Measurements from ENCODE around the gene GLT6D1. TPM values are rescaled to one million over a fixed set of nuclear protein-coding genes. Genes with fewer than 3 reads are reported as not detected.
"Not testable (repeated sequence)": the region's sequence is repeated elsewhere in the genome, so short reads cannot be mapped to it uniquely, and the experiment has no call there.

The GLT6D1 gene, protein sequence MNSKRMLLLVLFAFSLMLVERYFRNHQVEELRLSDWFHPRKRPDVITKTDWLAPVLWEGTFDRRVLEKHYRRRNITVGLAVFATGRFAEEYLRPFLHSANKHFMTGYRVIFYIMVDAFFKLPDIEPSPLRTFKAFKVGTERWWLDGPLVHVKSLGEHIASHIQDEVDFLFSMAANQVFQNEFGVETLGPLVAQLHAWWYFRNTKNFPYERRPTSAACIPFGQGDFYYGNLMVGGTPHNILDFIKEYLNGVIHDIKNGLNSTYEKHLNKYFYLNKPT
- not detected in 2 replicates for total RNA-seq

DNA sequence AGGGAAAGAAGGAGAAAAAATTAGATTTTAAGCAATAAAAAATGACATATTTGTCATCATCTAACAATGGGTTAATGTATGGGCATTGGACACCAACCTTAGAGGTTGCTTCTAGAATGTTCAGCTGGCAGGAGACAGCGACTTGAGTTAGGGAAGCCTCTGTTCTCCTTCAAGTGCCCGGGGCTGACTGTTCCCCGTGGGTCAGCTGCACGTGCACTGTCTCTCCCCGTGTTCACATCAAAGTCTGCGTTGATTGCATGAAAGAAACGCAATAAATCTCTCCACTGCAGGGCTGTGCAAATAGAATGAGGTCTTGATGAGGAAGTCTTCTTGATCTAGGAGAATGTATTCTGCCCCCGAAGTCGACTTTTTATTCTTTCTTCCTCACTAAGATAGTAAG is at the start of gene GLT6D1:
Gene GLT6D1, minus strand, starts transcription at position 345 of the 400 bp plus-strand sequence. CDS start 353 bp downstream, outside the sequence.
- no peak for DNase-seq

DNA sequence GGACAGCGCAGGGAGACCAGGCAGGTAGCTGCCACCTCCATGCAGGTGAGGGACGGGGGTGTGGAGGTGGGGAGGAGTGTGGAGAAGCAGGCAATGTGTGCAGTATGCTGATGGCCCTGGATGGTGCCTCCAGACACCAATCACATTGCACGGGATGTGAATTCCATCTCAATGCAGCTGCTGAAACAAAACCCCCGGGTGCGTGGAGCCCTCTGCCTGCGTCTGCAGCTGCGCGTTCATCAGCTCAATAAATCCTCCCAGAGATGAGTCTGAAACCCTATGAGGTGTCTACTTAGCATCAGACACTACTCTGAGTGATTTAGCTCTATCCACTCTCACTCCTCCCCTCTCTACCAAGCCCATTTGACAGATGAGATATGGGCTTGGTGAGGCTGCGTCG is 49.7 kb upstream of the GLT6D1 start:
- DNase-seq = no peak

DNA sequence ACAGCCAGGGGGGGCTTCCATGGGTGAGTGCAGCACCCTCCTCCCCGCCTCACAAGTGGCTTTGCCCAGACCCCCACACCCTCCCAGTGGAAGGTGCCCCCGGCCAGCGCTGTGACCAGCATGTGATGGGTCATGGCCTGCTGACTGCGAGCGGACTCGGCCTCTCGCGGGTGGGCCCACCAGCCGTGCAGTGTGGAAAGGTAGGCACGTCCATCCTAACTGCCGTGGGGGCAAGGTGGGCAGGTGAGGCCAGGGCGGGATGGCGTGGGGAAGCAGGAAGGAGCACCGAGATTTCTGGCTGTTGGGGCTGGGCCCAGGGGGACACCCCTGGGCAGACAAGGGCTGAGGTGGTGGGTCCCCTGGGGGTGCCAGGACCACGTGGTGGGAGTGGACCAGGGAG is 47.9 kb upstream of the GLT6D1 start:
- no peak for DNase-seq

DNA sequence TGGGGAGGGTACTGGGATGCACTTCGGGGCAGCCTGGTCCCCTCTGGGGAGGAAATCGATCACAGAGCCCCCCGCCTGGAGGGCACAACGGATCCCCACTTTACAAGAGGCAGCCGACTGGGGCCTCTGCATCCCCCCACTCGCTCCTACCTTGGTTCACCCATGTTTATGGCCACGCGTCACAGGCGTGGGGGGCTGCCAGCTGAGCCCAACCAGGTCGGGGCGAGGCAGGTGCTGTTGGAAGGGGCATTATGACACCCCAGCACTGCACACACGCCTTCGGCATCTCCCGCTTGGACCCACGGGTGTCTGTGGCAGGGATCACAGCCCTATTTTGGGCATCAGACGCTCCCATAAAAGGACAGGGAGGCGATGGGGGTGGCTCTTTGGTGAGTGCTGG is 45.4 kb upstream of the GLT6D1 start:
- DNase-seq = no peak

DNA sequence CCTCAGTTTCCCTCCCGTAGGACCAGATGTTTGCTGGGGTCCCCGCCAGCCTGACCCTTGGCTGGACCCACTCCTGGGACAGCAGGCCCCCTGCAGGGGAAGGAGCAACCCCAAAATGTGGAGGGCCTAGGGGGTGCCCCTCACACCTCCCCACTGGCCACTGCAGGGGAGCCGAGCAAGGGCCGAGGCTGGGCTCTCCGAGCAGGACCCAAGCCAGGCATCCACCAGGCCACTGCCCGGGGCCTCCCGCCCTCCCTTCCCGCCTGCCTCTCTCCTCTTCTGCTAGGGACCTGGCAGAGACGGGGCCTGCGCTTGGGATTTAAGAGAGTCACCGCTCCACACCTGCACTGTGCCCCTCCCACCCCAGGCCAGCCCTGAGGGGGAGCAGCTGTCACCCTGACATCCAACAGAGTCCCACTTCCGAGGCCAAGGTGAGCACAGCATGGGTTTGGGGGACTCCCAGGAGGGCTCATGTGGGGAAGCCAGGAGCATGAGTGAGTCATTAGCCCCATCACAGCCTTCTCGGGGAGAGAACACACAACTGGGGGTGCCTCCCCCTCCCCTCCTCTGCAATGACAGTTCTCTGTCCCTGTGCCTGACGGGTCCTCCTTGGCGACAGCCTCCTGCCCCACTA is 44.2 kb upstream of the GLT6D1 start:
- DNase-seq = no peak

DNA sequence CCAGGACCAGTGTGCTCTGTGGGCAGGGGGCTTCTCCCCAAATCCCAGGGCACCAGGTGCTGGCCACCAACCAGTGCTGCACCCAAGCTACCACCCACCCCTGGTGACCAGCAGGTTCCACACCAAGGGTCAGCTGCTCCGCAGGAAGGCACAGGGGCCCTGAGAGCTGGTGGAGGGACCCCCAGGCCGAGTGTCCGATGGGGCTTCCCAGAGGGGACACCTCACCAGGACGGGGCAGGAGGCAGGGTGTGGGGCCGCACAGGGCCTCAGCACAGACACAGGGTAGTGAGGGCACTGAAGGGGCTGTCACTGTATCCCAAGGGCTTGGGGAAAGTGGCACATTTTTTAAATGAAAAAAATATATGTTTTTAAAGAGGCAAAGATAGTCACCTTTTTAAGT is 41.8 kb upstream of the GLT6D1 start:
- DNase-seq = no peak

DNA sequence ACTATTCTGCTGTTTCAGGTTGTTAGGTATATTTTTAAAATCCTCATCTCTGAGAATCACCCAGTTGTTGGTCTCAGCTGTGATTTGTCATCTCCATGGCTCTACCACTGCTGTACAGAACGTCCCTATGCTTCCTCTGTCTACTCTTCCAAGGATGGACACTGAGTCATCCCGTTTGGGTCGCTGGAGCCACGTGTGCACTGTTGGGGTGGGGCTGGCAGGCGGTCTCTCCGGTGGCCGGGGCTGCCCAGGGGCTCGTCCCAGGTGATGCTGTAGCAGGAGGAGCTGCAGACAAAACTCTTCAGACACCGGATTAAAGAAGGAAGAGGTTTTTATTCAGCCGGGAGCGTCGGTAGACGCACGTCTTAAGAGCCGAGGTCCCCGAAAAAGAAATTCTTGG is 40.7 kb upstream of the GLT6D1 start:
- no peak for DNase-seq

DNA sequence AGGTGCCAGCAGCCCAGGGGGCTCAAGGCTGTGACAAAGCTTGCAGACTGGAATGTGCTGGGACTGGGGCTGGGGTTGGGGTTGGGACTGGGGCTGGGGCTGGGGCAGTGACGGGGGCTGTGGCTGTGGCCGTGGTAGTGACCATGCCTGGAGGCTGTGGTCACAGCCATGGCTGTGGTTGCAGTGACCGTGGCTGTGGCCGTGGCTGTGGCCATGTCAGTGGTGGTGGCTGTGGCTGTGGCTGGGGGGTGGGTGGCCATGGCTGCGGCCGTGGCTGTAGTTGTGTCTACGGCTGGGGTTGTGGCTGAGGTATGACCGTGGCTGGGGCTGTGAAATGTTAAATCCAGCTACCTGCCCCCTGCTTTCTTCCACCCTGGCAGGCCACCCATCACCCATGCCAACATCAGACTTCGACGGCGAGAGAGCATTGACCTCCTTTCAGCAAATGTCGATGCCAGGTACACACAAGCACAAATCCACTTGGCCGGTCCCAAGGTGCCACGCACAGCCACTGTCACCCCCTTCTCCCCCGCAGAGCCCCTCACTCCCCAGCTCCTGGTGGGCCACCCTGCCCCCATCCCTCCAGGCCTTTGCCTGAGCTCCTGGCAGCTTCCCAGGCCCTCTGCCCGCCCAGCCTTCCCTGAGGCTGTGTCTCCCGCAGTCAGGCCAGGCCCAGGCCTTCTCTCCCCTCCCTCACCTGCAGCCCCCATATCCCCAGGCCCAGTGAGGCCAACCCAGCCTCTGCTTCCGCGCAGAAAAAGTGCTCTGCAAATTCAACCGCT is 39.1 kb upstream of the GLT6D1 start:
- DNase-seq = no peak

DNA sequence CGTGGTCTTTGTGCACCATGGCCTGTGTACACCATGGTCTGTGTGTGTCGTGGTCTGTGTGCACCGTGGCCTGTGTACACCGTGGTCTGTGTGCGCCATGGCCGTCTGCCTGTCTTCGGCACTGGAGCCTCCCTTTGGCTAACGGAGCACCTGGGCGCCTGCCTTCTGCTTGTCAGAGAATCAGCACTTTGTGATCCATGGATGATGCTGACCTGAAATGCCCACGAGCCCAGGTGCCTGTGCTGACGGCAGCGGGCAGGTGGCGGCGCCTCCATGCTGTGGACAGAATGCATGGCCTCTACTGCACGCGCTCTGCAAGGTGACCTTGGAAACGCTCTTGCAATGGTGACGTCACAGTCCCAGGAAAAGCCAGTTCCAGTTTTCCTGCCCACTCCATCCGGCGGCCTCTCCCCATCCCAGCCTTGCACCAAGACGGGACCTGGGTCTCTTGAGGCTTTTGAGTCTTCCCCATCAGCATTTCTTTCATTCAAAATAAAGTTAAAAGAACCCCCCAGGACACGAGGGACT is 38.4 kb upstream of the GLT6D1 start:
- no peak for DNase-seq

DNA sequence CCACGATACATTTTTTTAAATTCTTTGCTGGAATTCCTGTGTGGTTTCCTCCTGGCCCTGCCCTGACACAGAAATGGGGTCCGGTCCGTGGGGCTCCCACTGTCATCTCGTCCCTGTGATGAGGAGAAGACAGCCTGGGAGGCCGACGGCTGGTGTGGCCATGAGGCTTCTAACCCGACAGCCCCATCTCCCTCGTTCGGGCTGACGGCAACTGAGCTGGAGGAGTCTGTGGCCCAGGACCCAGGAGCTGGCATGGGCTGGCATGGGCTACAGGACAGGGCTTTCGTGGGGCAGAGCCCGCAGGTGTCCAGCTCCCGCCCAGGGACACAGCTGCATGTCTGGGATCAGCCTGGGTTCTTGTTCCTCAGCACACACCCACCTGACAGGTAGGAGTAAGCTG is 37.6 kb upstream of the GLT6D1 start:
- DNase-seq = no peak

DNA sequence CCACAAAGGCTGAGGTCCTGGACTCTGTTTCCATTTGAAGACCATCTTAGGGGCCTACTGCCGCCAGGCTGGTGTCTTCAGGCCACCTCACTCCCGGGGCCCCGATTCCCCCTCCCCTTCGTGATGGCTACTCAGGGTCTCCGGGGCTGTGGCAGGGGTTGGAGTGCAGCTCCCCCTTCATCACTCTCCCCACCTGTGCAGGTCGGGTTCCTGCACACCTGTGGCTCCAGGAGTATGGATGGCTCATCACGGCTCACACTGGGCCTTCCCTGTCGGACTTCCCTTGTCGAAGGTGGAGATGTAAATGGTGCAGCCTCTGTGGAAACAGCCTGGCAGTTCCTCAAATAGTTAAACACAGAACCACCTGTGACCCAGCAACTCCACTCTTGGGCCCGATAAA is 35.6 kb upstream of the GLT6D1 start:
- no peak for DNase-seq

DNA sequence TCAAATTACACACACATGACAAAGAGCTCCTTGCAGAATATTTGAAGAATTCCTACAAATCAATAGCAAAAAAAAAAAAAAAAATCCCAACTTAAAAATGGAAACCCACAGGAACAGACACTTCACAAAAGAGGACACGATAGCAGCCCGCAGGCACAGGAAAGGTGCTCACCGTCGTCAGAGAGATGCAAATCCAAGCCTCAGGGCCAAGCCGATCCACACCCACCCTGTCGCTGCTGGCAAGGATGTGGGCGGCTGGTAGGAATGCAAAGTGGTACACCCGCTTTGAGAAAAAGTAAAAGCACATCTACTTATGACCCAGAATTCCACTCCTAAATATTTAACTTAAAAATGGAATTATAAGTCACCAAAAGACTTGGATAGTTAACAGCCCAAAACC is 34.6 kb upstream of the GLT6D1 start:
- no peak for DNase-seq

DNA sequence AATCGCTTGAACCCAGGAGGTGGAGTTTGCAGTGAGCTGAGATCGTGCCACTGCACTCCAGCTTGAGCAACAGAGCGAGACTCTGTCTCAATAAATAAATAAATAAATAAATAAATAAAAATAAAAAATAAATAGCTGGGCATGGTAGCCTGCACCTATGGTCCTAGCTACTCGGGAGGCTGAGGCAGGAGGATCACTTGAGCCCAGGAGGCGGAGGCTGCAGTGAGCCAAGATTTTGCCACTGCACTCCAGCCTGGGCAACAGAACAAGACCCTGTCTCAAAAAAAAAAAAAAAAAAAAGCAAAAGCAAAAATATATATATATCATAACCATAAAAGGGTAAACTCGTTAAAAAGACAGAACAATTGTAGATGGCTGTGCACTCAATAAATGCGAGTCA is 33.4 kb upstream of the GLT6D1 start:
- not testable (repeated sequence) for DNase-seq

DNA sequence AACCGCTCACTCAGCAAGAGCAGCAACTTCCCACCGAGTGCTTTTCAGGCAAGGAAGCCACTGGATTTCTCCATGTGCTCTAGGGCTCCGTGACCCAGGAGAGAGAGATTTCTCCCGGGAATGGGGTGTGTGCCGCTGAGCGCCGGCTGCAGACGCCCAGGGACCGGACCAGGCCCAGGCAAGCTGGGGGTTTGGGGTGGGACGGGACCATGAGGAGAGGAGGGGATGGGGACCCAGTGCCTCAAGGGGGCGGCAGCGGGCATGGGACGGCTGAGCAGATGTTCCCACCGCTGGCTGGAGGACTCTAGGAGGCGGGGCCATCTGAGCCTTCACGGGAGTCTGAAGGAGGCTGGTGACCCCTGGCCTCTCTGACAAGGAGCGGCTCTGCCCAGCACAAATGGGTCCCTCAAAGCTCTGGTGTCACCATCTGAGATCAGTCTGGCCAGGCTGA is 32.3 kb upstream of the GLT6D1 start:
- DNase-seq = no peak

DNA sequence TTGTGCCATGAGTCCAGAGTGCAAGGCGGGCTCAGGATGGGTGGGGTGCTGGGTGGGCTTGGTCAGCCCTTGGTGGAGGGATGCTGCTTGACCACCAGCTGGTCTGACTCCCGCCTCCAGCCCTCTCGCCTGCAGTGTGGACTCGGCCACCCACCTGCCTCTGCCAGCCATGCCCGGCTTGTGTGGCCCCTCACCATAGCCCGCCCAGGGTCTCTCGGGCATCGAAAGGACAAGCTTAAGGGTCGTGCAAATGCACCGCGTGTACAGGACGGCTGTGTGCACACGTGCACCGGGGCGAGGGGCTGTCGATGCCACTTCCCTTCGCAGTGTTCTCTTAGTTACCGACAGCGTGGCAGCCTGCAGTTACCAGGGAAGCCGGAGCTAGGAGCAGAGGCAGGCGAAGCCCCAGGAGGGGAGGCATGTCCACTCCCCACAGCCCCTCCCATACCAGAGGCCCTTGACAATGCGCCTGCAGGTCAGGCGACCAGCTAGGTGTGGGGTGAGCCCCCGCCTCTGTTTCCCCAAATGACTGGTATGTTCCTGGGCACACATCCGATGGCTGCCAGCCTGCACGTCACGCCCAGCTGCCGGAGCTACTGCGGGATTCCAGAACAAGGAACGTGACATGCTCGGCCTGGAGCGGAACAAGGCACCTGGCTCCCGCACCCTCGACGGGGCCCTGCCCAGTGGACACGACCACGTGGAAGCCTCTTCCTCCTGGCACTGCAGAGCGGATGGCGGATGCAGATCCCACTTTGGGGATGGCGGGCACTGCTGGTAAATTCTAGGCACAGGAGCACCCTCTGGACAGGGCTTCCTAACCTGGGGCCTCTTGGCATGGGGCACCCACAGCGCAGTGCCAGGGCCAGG is 31.6 kb upstream of the GLT6D1 start:
- DNase-seq = no peak

DNA sequence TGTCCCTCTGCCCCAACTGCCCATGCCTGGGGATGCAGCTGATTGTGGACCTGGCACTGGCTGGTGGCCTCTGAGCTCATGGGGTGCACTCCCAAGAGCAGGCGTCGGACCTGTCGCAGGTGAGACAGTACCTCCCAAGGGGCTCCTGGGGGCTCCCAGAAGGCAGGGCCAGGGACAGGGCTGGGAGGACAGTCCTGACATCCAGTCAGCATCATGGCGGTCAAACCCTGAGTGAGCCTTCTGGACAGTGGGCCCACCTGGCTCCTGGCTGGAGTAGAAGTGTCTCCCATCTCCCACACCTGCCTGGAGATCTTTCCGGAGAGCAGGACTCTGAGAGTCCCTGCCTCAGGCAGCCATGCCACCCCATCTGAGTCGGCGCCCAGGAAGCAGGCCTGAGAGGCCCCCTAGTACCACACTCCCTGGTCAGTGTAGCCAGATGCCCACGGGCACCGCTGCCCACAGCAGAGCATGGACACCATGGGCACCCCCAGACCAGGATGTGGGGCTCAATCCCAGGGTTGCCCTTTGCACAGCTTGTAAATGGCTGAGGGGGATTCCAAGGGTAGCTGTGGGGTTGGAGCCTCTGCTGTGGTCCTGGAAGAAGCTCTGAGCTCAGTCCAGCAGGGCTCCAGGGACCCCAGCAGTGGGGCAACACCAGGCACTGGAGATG is 30.4 kb upstream of the GLT6D1 start:
- DNase-seq = no peak

DNA sequence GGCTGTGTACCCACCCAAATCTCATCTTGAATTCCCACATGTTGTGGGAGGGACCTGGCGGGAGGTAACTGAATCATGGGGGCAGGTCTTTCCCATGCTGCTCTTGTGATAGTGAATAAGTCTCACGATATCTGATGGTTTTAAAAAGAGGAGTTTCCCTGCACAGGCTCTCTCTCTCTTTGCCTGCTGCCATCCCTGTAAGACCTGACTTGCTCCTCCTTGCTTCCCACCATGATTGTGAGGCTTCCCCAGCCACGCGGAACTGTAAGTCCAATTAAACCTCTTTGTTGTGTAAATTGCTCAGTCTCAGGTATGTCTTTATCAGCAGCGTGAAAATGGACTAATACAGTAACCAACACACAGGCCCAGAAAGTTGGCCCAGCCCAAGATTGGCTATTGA is 29.7 kb upstream of the GLT6D1 start:
- not testable (repeated sequence) for DNase-seq

DNA sequence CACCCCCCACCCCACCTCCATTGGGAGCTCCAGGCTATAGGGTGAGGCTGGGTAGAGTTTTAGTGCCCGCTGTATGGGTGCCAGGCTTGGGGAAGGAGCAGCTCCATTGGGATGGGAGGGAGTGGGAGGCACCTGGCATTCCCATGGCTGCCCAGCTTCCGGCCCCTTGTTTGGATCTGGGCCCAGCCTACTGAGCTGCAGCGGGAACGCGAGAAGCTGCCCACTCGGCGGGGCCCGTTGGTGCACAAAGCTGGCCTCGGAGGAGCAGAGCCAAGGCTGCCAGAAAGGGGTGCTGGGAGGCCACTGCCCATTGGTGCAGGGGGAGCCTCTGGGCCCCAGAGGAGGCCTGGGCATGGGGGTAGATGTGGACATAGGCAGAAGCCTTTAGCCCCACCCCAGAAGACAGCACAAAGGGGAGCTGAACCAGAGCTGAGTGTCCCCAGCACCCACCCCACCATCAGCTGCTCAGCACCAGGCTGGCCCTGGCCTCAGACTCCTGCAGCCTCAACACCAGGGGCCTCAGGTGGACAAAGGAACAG is 28.2 kb upstream of the GLT6D1 start:
- DNase-seq = no peak

DNA sequence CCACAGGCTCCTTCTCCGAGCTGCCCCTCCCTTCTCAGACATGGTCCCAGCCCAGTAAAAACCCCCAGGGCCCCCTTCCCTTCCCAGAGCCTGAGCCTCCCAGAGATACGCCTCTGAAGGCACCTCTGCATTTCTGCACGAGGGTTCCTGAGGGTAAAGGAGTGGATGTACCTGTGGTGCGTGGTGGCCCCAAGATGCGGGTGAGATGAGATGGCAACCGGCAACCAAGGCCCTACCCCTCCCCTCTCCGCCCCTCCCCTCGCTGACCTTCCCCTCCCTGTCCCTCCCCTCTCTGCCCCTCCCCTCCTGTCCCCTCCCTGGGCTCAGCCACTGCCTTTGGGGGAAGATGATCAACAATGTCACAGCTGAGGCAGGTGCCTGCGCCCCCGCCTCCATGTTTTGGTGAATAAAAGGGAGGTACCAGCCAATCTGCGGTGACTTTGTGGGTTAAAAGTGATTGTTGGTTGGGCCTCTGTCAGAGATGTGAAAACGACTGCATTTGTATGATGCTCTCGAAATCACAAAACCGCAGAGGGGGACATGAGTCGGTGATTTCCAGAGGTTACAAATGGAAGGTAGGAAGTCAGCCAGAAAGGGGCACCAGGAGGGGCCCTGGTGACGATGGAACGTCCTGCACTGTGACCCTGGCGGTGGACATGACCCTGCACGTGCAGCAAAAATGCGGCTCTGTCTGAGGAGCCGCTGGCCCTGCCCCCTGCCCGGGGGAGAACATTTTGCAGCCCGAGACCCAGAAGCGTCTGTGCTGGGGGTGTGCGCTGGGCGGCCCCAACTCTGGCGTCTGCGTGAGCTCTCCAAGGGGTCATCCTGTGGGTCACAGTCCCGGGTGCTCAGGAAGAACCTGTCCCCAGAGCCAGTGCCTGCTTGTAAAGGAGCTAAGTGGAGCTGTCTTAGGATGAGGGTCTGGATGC is 27.5 kb upstream of the GLT6D1 start:
- no peak for DNase-seq

DNA sequence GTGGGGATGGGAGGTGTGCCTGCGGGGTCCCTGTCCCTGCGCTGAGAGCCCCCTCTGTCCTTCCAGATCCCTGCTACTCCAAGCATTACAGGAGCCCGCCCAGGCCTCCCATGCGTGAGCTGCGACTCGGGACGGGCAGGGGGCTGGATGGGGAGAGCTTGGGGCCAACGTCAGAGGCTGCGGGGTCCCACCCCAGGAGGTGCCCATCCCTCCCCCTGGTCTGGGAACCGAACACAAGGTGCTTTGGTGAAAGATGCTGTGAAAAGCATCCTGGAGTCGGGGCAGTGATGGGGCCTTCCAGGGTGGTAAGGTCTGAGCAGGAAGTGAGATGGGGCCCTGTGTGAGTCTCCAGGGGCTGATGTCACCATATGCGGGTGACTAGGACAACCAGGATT is 26.5 kb upstream of the GLT6D1 start:
- no peak for DNase-seq
